Omental fat pad (tissue), 4 donors: ENCODE data around the gene PWWP2B. TPM values are rescaled to one million over a fixed set of nuclear protein-coding genes. Genes with fewer than 3 reads are reported as not detected.

Source experiments
- ATAC-seq: fragments of 150-250 bp; one replicate; pipeline ENCODE4 v1.9.1; 2016; ENCODE audit warnings: mild to moderate bottlenecking, moderate library complexity; ENCODE audit not compliant: low FRiP score
- DNase-seq: peaks from one replicate; pipeline ENCODE4 v3.0.0-alpha.2; 2019; ENCODE audit warnings: low spot score
- total RNA-seq, 4 donors: library from RNA; depleted of rRNA; stranded (reverse); fragments of >200 nt; gene quantifications; one replicate each; pipeline ENCODE4 v1.1.0, GENCODE V29; 2016
- TF ChIP-seq, protein P1 (sequence below), 3 donors: fragments of 450-650 bp; IDR thresholded peaks; one replicate each; pipeline ENCODE4 v1.5.1; 2016 to 2017; ENCODE audit warnings: antibody characterized with exemption in 3 of 3, mild to moderate bottlenecking in 3 of 3, moderate library complexity in 2 of 3

Gene PWWP2B
- total RNA-seq, 4 donors from 2014 or later, result 6.0 to 24.4 (median 12.2) TPM

DNA sequence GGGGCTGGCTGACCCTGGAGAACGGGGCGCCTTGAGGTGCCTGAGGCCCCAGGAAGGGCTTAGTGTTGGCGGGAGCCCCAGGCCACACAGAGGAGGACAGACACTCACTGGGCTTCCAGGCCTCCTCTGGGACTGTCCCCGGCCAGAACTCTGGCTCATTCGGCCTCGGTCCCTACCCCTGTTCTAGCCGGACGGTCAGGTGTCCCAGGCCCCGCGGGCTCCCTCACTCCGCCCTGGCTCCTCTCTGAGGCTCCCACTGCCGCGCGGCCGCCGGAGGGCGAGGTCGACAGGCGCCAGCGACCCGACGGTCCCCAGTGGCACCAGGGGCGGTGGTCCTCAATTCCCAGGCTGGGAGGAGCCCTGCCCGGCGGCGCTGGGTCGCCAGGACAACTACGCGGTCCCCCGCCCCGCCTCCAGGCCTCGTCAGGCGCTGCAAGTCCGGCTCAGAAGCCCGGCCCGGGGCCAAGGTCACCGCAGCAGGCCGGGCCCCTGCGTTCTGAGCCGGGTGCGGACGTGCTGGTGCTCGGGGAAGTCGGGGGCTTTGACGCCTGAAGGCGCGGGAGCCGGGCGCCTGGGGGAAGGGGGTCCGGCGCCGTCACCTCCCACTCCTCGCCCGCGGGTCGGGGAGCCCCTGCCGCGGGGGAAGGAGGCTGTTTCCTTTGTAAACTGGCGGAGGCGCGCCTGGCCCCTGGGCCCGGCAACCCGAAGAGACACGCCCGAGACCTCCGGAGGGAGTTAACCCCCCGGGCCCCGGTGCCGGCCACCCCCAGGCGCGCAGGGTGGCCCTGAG, 1.1 kb upstream of the PWWP2B start:
- TF ChIP-seq, protein P1, sequence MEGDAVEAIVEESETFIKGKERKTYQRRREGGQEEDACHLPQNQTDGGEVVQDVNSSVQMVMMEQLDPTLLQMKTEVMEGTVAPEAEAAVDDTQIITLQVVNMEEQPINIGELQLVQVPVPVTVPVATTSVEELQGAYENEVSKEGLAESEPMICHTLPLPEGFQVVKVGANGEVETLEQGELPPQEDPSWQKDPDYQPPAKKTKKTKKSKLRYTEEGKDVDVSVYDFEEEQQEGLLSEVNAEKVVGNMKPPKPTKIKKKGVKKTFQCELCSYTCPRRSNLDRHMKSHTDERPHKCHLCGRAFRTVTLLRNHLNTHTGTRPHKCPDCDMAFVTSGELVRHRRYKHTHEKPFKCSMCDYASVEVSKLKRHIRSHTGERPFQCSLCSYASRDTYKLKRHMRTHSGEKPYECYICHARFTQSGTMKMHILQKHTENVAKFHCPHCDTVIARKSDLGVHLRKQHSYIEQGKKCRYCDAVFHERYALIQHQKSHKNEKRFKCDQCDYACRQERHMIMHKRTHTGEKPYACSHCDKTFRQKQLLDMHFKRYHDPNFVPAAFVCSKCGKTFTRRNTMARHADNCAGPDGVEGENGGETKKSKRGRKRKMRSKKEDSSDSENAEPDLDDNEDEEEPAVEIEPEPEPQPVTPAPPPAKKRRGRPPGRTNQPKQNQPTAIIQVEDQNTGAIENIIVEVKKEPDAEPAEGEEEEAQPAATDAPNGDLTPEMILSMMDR (IDR thresholded peaks at IDR 0.05), result no peak
- DNase-seq (no peak), ATAC-seq (peak; percentile 4)

DNA sequence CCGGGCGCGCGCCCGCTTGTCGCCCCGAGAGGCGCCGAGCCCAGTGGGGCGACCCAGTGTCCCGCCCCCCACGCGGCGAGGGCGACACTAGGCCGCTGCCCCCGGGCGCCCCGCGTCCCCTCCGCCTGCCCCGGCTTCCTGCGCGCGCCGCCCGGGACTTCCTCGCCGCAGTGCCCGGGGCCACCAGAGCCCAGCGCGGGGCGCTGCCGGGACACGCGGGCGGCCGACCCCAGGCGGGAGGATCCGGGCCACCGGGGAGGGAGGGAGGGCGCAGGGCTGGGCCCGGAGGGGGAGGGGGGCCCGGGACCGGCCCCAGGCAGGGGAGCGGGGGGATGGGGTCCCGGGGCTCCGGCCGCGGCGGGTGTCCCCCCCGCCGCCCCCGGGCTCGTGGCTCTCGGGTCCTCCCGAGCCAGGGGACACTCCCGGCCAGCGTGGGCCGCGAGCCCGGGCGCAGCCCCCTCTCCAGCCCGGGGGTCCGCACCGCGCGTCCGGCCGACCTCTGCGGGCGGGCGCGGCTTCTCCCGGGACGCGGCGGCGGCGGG, 435 bp upstream of the PWWP2B start:
- TF ChIP-seq, protein P1 (IDR thresholded peaks at IDR 0.05), result peak in 1 of 3 donors; percentile 12
- no peak for DNase-seq

DNA sequence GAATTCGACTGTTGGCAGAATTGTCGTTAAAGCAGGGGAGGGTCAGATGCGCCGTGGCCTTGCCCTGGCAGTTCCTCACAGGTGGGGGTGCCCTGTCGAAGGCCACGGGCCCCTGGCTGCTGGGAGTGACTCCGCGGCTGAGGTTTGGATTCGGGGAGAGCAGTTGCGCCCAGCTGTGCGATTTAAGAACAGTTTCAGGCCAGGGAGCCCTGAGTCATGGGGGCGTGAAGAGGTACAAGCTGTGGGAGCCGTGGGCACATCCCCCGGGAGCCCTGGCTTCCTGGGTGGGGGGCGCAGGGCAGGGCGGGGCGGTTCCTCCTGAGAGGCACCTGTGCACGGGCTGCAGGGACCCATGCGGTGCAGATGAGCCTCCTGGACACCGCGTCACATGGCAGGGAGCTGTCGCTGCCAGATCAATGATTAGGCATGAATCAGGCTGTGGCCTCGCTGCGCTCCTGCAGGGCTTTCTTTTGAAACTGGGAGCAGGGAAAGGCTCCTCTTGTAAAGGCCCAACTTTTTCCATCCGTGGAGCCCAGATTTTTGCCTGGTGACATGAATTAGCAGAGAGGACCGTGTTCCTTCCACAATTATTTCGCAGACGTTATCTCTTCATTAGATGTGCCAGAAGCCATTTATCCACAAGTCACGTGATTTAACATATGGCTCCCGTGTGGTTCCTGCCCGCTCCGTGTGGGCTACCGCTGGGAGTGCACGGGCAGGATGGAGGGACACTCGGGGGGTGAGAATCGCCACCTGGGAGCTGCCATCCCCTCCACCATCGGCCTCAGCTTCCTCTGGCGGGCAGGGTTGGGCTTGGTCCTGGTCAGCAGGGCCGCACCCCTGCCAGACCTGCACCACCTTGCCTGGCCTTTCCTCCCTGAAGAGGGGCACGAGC, 918 bp downstream of the PWWP2B start:
- DNase-seq (no peak), ATAC-seq (no peak)
- TF ChIP-seq, protein P1 (IDR thresholded peaks at IDR 0.05), result no peak

More for the DNA sequence above, 435 bp upstream of the PWWP2B start:
- peak; percentile 38 for ATAC-seq

DNA sequence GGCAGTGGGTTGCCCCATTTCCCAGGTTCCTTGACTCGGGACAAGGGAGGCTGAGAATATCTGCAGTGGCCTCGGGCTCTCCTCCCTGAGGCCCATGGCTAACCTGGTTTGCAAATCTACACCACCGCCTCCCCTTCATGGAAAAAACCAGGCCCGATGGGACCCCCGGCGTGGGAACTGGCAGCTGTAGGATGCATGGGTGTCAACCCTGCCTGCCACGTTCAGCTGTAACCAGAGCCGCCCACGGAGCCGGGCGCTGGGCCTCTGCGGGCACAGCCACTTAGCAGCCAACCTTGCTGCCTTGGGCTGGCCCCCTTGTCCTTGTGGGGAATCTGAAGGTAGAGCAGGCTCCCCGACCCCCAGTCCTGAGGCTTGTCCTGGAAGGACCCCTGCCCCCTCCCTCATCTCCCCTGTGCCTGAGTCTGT, 1.6 kb downstream of the PWWP2B start:
- TF ChIP-seq, protein P1 (IDR thresholded peaks at IDR 0.05), result no peak
- ATAC-seq (no peak), DNase-seq (no peak)

DNA sequence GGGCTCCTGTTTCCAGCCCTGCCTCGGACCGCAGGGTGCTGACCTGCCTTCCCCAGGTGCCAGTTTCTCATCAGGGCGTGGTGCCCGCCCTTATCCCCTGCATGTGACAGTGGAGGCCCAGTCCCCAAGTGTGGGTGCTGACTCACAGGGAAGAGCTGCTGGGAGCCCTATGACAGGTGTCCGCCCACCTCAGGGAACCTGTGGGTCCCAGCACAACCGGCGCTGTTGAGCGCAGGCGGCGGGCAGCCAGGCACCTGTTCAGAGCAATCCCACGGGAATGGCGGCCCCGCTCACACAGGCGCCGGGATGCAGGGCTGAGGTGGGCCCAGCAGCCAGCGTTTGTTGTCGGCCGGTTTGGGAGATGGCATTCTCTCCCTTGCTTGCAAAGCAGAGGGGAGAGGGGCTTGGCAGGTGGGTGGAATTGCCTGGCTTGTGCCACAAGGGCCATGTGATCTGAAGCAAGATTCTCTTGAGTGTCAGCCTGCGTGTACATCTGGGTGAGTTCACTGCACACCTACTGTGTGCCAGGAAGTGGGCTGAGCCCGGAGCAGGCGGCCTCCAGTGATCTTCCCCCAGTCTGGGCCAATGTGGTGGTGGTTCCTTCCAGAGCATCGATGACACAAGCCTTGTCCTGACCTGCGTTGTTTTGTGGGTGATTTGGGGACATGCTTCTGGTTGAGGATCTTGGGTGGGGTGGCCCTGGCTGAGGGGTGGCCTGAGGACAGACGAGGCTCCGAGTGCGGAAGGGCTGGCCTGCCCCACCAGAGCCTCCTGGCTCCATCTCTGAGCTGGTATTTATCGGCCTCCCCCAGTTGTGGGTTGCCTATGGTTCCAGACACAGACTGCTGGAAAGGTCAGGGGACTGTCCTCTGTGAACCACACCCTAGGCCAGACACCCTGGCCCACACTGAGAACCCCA, 2.4 kb downstream of the PWWP2B start:
- TF ChIP-seq, protein P1 (IDR thresholded peaks at IDR 0.05), result no peak
- ATAC-seq (no peak), DNase-seq (no peak)

DNA sequence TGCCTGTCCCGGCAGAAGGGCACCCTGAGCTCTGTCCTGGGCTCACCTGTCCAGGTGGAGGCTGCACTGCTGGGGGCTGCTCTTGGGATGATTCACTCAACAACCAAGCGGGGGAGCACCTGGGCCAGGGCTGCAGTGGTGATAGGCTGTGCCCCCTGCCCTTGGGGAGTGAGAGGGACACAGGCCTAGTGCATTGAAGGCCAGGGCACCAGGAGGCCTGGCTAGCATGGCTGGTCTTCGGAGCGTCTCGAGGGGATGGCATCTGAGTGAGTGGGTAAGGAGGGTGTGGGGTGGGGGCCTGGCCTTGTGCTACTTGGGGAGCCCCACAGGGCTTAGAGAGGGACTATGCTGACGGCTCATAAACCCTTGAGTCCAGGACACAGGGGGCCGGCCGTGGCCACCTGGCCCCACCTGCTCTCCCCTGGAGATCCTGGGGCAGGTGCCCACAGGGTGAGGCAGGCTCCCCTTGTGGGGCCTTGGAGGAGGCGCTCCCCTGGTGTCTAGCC, 3.1 kb downstream of the PWWP2B start:
- TF ChIP-seq, protein P1 (IDR thresholded peaks at IDR 0.05), result no peak
- ATAC-seq, result no peak
- no peak for DNase-seq
